Right lung (tissue), 5 donors: ENCODE measurements around the gene TTLL11. TPM values are rescaled to one million over a fixed set of nuclear protein-coding genes. Genes with fewer than 3 reads are reported as not detected.

Source experiments
- DNase-seq, 2 donors: peaks; one replicate each; pipeline ENCODE4 v3.0.0-alpha.2; 2013
- polyA plus RNA-seq, 5 donors: library from polyadenylated mRNA; unstranded; fragments of 120-200 nt; gene quantifications; one replicate each; pipeline versions ENCODE4 v1.2.1 to v1.2.3, GENCODE V29; 2013; ENCODE audit warnings: inconsistent platforms in 1 of 5, low replicate concordance in 1 of 5; ENCODE audit not compliant: insufficient read length in 5 of 5, insufficient read depth in 1 of 5

Gene TTLL11
- polyA plus RNA-seq, 5 donors = 8.3 to 11.7 (median 10.0) TPM

- no peak for DNase-seq
Measured at GRCh38 chr9:122051351-122052321, 41.5 kb downstream of the TTLL11 start.

DNA sequence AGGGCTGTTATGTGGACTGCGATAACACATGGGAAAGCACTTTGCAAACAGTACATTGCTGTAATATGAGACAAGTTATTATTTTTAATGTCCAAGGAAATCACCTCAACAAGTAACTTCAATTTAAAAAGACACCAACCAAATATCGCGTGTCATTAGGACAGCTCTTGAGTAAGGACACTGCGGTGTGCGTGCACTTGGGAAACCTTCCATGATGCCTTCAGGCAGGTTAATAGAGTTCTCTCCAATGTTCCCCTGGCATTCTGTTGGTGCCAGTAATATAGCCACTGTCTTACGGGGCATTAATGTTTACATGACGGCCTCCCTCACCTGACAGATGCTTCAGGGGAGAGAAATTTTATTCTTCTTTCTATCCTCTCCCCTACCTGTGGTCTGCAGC lies 42.9 kb downstream of the TTLL11 start:
- no peak for DNase-seq

GRCh38 chr9:122042056-122042455 lies 51.1 kb downstream of the TTLL11 start:
- DNase-seq = no peak

DNA sequence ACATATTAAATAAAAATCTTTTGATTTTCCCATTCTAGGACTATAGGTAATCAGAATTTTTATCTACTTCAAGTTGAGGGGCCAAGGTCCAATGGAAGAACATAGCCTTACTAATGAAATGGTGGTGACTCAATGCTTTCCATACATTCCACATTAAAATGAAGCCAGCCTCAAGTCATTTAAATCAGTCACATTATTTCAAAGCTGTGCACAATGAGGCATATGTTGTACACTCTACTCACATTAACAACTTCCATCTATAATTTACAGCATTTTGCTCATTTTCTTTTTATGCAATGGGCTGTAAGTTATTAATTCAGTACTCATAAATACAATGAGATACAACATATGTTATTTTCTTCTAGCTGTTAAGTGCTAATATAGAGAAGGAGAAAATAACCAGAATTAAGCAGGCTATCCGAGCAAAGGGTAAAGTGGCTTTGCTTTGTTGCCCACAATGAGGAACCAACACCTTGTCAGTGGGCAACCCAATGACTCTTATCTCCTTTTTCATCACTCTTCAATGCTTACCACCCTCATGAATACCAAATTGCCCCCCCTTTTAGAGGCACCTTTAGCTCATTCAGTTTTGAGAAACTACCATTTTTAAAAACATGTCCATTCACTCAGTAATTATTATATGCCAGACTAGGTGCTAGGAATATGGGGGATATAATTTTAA lies 52.4 kb downstream of the TTLL11 start:
- DNase-seq = no peak

GRCh38 chr9:122039234-122039633 lies 53.9 kb downstream of the TTLL11 start:
- DNase-seq = no peak

DNA sequence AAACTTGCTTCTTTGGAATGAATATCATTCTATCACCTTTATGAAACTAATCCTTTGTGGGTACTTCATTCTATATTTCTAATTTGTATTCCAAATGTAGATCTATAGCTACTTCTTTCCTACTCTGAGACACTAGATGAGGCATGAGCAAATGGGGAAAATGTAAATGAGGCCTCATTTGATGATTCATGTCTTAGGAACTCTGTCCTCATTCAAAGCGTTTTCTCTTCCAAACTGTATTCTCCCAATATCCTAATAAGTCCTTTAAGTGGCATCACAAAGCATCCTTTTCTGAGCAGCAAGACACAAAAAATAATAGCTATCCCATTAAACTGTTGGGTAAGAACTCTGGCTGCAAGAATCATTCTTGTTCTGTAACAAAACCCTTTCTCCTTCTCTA lies 56.1 kb downstream of the TTLL11 start:
- no peak for DNase-seq

DNA sequence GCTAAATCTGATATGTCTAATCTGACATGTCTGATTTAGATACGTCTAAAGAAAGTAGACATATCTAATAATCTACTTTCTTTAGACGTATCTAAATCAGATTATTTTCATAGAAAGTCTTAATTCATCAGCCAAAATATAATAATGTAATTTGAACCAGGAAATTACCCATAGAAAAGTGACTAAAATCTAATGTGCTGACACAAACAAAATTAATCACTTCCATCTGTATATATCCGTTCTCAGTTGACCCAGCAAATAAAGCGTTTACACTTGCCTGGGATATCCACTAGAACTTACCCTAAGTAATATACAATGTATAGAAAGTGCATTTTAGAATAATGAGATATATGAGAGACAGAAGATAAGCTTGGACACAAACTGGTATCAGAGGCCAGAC lies 56.7 kb downstream of the TTLL11 start:
- DNase-seq = no peak

DNA sequence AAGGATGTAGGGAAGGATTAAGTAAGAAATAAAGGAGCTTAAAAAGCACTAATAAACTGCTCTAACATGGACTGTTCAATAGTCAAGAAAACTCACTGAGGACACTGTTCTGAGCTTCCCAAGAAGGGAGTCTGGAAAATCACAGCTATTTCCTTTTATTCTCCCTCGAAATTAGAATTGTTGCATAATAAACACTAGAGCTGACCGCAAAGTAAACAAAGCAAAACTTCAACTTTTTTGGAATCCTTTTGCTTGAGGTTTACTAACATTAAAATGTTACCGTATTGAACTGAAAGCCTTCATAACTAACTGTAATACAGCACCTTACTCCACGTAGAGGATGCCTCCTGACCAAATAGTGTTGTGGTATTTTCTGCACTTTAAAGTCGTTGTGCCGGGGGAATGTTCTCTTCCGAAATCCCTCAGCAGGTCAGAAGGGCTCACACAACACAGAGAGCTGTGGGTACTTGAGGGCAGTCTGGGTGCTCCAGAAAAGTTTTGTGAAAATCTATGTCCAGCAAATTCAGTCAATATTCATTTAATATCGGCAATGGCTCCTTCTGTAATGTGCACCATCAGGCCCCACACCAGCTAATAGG lies 59.2 kb downstream of the TTLL11 start:
- no peak for DNase-seq

GRCh38 chr9:122032346-122032745 lies 60.8 kb downstream of the TTLL11 start:
- no peak for DNase-seq

- no peak for DNase-seq
Measured at GRCh38 chr9:122031776-122032175, 61.3 kb downstream of the TTLL11 start.

- no peak for DNase-seq
Measured at GRCh38 chr9:122031157-122031556, 62.0 kb downstream of the TTLL11 start.

DNA sequence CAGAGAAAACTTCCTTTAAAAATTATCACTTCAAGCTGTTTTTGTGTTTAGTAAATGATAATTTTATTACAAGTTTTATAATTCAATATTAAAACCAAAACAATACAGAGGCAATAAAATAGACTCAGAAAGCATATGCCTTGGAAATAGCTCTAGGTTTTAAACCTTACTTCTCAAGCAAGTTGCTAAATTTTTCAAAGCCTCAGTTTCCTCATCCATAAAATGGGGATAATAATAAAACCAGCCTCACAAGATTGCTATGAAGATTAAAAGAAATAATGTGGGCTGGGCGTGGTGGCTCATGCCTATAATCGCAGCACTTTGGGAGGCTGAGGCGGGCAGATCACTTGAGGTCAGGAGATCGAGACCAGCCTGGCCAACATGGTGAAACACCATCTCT lies 62.8 kb downstream of the TTLL11 start:
- no peak for DNase-seq

DNA sequence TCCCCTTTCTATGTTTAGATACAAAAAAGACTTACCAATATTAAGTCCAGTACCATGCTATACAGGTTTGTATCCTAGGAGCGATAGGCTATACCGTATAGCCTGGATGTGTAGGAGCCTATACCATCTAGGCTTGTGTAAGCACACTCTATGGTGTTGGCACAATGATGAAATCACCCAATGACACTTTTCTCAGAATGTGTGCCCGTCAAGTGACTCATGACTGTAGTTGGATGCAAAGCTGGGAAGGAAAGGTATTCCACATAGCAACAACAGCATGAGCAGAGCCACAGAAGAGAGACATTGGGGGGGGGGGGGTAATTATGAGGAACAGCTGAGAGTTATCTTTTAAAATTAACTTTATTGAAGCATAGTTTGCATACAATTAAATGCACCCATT lies 63.2 kb downstream of the TTLL11 start:
- DNase-seq = no peak

- no peak for DNase-seq
Measured at GRCh38 chr9:122028089-122028488, 65.0 kb downstream of the TTLL11 start.

DNA sequence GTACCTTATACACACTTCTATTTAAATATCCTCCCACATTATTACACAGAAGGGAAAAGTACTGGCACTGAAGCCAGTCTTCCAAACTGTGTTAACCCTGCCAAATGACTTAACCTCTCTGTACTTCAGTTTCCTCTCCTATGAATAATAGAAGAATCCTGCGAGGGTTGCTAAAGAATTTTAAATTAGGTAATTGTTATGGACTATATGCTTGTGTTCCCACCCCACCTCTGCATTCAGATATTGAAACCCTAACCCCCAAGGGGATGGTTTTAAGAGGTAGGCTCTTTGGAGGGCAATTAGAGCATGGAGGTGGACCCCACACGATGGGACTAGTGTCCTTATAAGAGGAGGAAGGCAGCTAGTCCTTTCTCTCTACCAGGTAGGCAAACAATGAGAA lies 72.7 kb downstream of the TTLL11 start:
- no peak for DNase-seq

- DNase-seq = no peak
Measured at GRCh38 chr9:122016744-122017143, 76.4 kb downstream of the TTLL11 start.

GRCh38 chr9:122016309-122016708 lies 76.8 kb downstream of the TTLL11 start:
- DNase-seq = no peak

DNA sequence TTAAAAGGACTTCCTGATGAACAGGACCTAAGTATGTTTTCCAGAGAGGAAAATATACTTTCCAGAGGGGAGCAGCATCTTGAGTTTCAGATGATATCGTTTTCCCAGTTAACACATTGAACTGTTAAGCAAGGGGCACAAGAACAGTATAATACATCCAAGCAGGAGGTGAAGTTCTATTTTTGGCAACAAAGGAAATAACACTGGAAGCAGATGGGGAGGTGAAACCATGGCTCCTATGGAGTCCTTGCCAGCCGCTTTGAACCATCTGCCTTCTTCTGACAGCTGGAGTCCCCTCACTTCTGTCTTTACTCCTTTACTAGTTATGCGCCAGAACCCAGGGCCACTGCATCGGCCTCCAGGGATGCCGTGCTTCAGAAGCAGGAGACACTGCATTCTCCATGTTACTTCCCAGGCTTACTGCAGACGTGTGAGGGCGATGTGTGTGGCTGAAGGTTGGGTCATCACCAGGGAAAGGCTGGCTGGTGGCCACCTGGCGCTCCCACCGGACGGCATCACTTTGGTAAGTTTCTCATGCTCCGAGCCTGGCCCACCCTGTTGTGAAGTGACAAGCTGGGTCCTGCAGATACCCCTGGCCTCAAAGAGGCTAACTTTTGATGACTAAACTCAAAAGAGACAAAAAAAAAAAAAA lies 77.8 kb downstream of the TTLL11 start:
- DNase-seq = no peak

- no peak for DNase-seq
Measured at GRCh38 chr9:122011818-122012498, 81.2 kb downstream of the TTLL11 start.

GRCh38 chr9:122008559-122008958 lies 84.5 kb downstream of the TTLL11 start:
- no peak for DNase-seq

DNA sequence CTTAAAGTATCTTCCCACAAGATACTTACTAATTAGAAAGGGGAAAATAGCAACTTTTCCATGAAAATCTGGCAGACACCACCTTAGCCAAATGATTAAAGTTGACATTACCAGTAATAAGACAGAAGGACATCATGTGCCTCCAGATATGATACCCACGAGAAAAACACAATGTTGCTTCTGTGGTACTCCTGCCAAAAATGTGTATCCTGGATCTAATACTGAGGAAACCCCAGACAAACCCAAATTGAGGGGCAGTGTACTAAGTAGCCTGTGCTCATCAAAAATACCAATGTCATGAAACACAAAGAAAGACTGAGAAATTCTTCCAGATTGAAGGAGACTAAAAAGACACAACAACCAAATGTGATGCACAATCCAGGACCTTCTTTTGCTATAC lies 85.3 kb downstream of the TTLL11 start:
- DNase-seq = no peak

DNA sequence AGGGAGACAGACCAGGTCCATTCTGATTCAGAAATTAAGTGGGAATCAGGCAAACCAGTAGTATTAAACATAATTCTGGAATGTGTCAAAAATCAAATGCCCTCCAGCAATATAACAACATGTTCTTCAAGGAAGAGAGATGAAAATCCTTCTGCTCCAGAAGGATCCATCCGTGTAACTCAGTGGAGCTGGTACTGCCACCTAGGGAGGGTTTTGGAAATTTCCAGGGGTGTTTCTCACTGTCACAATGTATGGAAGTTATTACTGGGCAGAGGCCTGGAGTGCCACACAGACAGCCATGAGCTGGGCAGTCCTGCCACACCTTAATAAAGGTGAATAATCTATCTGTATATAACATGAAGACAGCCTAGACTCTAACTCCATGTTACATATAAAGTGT lies 87.5 kb downstream of the TTLL11 start:
- no peak for DNase-seq
